ENCODE measurements around the gene GALNT2. TPM values are rescaled to one million over a fixed set of nuclear protein-coding genes. Genes with fewer than 3 reads are reported as not detected.

The GALNT2 gene
- total RNA-seq, 1 donor from 2014 or later: 66.3 TPM

DNA sequence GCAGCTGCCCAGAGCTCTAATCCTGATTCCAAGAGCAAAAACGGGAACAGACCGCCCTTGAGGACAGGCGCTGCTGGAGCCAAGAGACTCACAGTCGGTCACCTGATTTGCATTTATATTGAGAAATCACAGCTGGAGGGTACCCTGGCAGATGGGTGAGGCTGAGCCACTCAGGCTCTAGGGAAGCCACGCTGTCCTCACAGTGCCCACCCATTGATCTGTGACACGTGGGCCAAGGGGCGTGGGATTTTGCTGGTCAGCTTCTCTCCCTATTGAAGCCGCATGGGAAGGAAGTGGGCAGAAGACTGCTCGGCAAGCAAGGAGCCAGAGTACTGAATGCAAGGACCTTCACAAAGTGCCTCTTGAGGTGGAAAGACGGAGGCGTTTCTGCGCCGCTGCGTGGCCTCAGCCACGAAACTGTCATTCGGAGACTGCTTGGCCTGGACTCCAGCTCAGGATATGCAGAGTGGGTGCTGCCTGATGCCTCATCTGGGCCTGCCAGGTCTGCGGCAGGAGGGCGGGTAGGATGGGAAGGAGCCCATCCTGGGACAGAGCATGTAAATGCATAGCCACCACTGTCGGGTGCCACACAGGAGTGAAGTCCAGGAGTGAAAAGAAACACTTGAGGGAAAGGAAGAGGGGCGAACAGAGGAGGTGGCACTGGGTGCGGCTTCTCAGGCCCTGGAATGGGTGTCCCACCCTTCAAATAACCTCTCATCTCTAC is 219.3 kb downstream of the GALNT2 start:
- no peaks in the 10 kb centered on the region for H3K36me3 Mint-ChIP-seq
- no peaks in the 10 kb centered on the region for H3K9me3 Mint-ChIP-seq
- no peak for DNase-seq (ENCODE audit: extremely low spot score, unreplicated experiment)
- TF ChIP-seq, protein P1, sequence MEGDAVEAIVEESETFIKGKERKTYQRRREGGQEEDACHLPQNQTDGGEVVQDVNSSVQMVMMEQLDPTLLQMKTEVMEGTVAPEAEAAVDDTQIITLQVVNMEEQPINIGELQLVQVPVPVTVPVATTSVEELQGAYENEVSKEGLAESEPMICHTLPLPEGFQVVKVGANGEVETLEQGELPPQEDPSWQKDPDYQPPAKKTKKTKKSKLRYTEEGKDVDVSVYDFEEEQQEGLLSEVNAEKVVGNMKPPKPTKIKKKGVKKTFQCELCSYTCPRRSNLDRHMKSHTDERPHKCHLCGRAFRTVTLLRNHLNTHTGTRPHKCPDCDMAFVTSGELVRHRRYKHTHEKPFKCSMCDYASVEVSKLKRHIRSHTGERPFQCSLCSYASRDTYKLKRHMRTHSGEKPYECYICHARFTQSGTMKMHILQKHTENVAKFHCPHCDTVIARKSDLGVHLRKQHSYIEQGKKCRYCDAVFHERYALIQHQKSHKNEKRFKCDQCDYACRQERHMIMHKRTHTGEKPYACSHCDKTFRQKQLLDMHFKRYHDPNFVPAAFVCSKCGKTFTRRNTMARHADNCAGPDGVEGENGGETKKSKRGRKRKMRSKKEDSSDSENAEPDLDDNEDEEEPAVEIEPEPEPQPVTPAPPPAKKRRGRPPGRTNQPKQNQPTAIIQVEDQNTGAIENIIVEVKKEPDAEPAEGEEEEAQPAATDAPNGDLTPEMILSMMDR (conservative IDR thresholded peaks at IDR 0.05): no peak
- H3K27me3 Mint-ChIP-seq: peaks cover 16% of the 10 kb centered on the region
- H3K27ac Mint-ChIP-seq: no peak overlapping the region
- no peaks in the 10 kb centered on the region for H3K4me1 Mint-ChIP-seq (ENCODE audit: unreplicated experiment)
- no peak overlapping the region for H3K4me3 Mint-ChIP-seq

DNA sequence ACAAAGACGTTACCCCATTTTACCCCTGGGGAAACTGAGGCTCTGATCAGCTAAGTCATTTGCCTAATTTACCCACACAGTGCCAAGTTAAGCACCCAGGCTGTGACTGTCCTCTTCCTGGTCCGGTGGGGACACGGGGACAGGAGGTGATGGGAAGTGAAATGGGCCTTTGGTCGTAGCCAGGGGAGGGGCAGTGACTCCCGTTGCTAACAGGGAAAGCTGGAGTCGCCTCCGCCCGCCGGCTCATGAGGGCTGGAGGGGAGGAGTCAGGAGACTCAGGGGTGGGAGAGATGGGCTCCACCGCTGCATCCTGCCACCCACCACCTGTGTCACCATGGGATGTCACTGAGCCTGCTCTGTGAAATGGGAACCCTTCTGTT is 219.8 kb downstream of the GALNT2 start:
- no peaks in the 10 kb centered on the region for H3K36me3 Mint-ChIP-seq
- DNase-seq (ENCODE audit: extremely low spot score, unreplicated experiment): no peak
- TF ChIP-seq, protein P1 (conservative IDR thresholded peaks at IDR 0.05): no peak
- H3K27me3 Mint-ChIP-seq: peaks cover 21% of the 10 kb centered on the region
- H3K9me3 Mint-ChIP-seq: no peaks in the 10 kb centered on the region
- no peaks in the 10 kb centered on the region for H3K4me1 Mint-ChIP-seq (ENCODE audit: unreplicated experiment)
- no peak overlapping the region for H3K27ac Mint-ChIP-seq
- no peak overlapping the region for H3K4me3 Mint-ChIP-seq

DNA sequence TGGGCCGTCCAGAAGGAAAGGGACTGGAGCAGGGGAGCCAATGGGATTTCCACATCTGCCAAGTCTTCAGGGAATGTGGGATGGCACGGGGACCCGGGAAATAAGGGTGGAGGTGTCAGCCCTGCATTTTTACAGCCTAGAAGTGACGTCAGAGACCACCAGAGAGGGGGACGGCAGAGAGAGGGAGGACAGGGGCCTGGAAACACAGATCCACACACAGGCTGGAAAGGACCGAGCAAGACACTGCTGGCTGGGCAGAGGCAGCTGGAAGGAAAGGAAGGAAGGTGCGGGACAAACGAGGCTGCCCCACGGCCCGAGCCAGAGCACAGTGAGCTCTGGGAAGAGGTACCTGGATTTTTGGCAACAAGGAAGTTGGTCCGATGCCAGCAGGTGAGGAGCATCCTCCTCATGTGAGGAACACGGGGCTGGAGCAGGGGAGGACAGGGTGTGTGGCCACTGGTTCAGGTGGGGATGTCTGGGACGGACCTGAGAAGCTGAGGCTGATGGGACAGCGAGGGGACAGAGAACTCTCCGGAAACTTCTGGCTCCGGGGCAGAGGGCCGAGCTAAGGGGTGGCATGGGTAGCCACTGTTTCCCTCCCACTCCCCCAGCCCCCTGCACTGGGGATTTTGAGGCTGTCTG is 220.8 kb downstream of the GALNT2 start:
- Mint-ChIP-seq H3K27me3 (peaks cover 30% of the 10 kb centered on the region), H3K27ac (no peak overlapping the region), H3K4me1 (ENCODE audit: unreplicated experiment) (peaks cover 3% of the 10 kb centered on the region), H3K36me3 (no peaks in the 10 kb centered on the region), H3K9me3 (no peaks in the 10 kb centered on the region), H3K4me3 (no peak overlapping the region)
- no peak for DNase-seq (ENCODE audit: extremely low spot score, unreplicated experiment)
- TF ChIP-seq, protein P1 (conservative IDR thresholded peaks at IDR 0.05): no peak

DNA sequence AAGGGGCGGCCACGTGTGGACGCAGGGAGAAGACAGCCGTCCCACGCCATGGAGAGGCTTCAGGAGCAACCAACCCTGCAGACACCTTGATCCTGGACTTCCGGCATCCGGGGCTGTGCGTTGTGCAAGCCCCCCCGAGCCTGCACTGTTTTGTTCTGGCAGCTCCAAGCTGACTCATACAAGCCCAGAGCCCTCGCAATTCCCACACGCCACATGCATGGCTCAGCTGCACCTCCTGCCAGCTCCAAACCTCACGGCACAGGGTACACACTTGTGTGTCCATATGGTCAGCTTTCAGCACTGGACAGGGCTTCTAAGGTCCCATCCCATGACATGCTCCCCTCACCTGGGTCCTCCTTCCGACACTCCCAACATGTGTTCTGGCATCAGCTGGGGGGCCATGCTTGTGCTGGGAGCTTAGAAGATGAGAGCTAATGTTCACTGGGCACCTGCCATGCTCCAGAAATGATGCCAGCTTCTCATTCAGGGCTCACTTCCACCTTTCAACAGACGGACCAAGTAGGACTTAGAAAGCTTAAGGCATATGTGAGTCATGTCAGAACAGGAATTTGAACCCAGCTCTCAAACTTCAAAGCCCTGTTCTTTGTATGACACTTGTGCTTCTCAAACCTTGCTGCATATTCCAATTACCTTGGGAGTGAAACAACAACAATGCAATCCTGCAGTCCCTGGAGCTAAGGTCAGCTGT is 221.8 kb downstream of the GALNT2 start:
- DNase-seq (ENCODE audit: extremely low spot score, unreplicated experiment): no peak
- Mint-ChIP-seq H3K4me1 (ENCODE audit: unreplicated experiment) (peaks cover 9% of the 10 kb centered on the region), H3K9me3 (no peaks in the 10 kb centered on the region), H3K27me3 (peaks cover 40% of the 10 kb centered on the region), H3K4me3 (no peak overlapping the region), H3K27ac (no peak overlapping the region), H3K36me3 (no peaks in the 10 kb centered on the region)
- TF ChIP-seq, protein P1 (conservative IDR thresholded peaks at IDR 0.05): no peak

DNA sequence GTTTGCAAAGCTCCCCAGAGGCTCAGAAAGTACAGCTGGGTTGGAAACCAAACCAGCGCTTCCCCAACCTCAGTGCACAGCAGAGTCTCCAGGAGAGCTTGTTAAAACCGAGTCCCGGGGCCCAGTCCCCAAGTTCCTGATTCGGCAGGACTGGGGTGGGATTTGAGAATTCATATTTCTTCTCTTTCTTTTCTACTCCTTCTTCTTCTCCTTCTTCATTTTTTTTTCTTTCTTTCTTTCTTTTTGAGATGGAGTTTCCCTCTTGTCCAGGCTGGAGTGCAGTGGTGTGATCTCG is 222.3 kb downstream of the GALNT2 start:
- Mint-ChIP-seq H3K9me3 (no peaks in the 10 kb centered on the region), H3K27ac (no peak overlapping the region)
- DNase-seq (ENCODE audit: extremely low spot score, unreplicated experiment): no peak

More for the DNA sequence above, 222.3 kb downstream of the GALNT2 start:
- no peaks in the 10 kb centered on the region for H3K36me3 Mint-ChIP-seq
- H3K27me3 Mint-ChIP-seq: peaks cover 44% of the 10 kb centered on the region
- H3K4me3 Mint-ChIP-seq: no peak overlapping the region
- peaks cover 9% of the 10 kb centered on the region for H3K4me1 Mint-ChIP-seq (ENCODE audit: unreplicated experiment)
- TF ChIP-seq, protein P1 (conservative IDR thresholded peaks at IDR 0.05): no peak

Measured in type B pancreatic cell (in vitro differentiated cells).